Measurements from ENCODE around the gene TTC7B. TPM values are rescaled to one million over a fixed set of nuclear protein-coding genes. Genes with fewer than 3 reads are reported as not detected.

Gene TTC7B
- total and polyA plus RNA-seq, 2 donors (not counting 1 experiment from before 2014, with no cell fraction given): 0.36 to 3.2 TPM

GRCh38 chr14:90567191-90567590, 249.0 kb downstream of the TTC7B start:
- ATAC-seq (ENCODE audit: low read depth) (no peak), DNase-seq (no peak)
- H3K4me1 Mint-ChIP-seq: no peaks in the 10 kb centered on the region
- no peak overlapping the region for H3K27ac Mint-ChIP-seq
- Histone ChIP-seq H3K79me2 (ENCODE audit: control insufficient read depth, insufficient read depth, low read length) (no peaks in the 10 kb centered on the region), H2AFZ (ENCODE audit: insufficient read depth, low read depth, low read length, poor library complexity, severe bottlenecking) (no peak overlapping the region), H4K20me1 (ENCODE audit: control insufficient read depth, insufficient read depth, low read length, poor library complexity, severe bottlenecking) (no peaks in the 10 kb centered on the region), H3K36me3 (replicated peaks in 1 of 2; ENCODE audit: control extremely low read depth in 1 of 2, control insufficient read depth in 1 of 2, extremely low read depth in 1 of 2, insufficient read depth in 2 of 2, low read length in 1 of 2) (no peaks in the 10 kb centered on the region), H3K9me3 (ENCODE audit: control extremely low read depth in 1 of 3, control insufficient read depth in 2 of 3, insufficient read depth in 1 of 3, low read length in 2 of 3) (no peaks in the 10 kb centered on the region), H3K27ac (ENCODE audit: low read length in 2 of 2) (no peak overlapping the region), H3K4me2 (replicated peaks; ENCODE audit: low read depth, low read length, poor library complexity, severe bottlenecking) (no peak overlapping the region), H3K27me3 (replicated peaks in 1 of 4; ENCODE audit: control extremely low read depth in 1 of 4, control insufficient read depth in 3 of 4, insufficient read depth in 4 of 4, low read length in 3 of 4) (no peaks in the 10 kb centered on the region), H3K9ac (ENCODE audit: low read length) (no peak overlapping the region), H3K4me3 (ENCODE audit: control extremely low read depth in 1 of 5, extremely low read depth in 1 of 5, insufficient read depth in 1 of 5, low read depth in 2 of 5, low read length in 4 of 5) (no peak overlapping the region), H3K4me1 (ENCODE audit: control insufficient read depth in 2 of 2, insufficient read depth in 2 of 2, low read length in 2 of 2) (no peaks in the 10 kb centered on the region)
- no peak for TF ChIP-seq EZH2 (IDR thresholded peaks at IDR 0.05; ENCODE audit: borderline replicate concordance, insufficient read depth, low read depth, low read length, poor library complexity, severe bottlenecking)
- TF ChIP-seq CTCF (IDR thresholded peaks at IDR 0.05): no peak
- H3K4me3 Mint-ChIP-seq: no peak overlapping the region
- intact Hi-C loops (cut with micrococcal nuclease): no loop called here
- 95% methylated on average over 9 of the region's 11 CpGs for WGBS (ENCODE audit: insufficient coverage)
- H3K27me3 Mint-ChIP-seq: no peaks in the 10 kb centered on the region
- ChIA-PET CTCF (no interaction called here), POLR2A (no interaction called here)
- no peaks in the 10 kb centered on the region for H3K9me3 Mint-ChIP-seq (ENCODE audit: insufficient read depth)

- CTCF ChIA-PET: no interaction called here
- H3K9me3 Mint-ChIP-seq (ENCODE audit: insufficient read depth): no peaks in the 10 kb centered on the region
Observed at GRCh38 chr14:90566481-90566880, 249.7 kb downstream of the TTC7B start.

More at GRCh38 chr14:90566481-90566880, 249.7 kb downstream of the TTC7B start:
- Histone ChIP-seq H3K9me3 (ENCODE audit: control extremely low read depth in 1 of 3, control insufficient read depth in 2 of 3, insufficient read depth in 1 of 3, low read length in 2 of 3) (no peaks in the 10 kb centered on the region), H2AFZ (ENCODE audit: insufficient read depth, low read depth, low read length, poor library complexity, severe bottlenecking) (no peak overlapping the region), H3K4me3 (ENCODE audit: control extremely low read depth in 1 of 5, extremely low read depth in 1 of 5, insufficient read depth in 1 of 5, low read depth in 2 of 5, low read length in 4 of 5) (no peak overlapping the region), H3K36me3 (replicated peaks in 1 of 2; ENCODE audit: control extremely low read depth in 1 of 2, control insufficient read depth in 1 of 2, extremely low read depth in 1 of 2, insufficient read depth in 2 of 2, low read length in 1 of 2) (no peaks in the 10 kb centered on the region), H3K9ac (ENCODE audit: low read length) (no peak overlapping the region), H3K27me3 (replicated peaks in 1 of 4; ENCODE audit: control extremely low read depth in 1 of 4, control insufficient read depth in 3 of 4, insufficient read depth in 4 of 4, low read length in 3 of 4) (no peaks in the 10 kb centered on the region), H3K4me1 (ENCODE audit: control insufficient read depth in 2 of 2, insufficient read depth in 2 of 2, low read length in 2 of 2) (no peaks in the 10 kb centered on the region), H3K4me2 (replicated peaks; ENCODE audit: low read depth, low read length, poor library complexity, severe bottlenecking) (no peak overlapping the region), H3K79me2 (ENCODE audit: control insufficient read depth, insufficient read depth, low read length) (no peaks in the 10 kb centered on the region), H3K27ac (ENCODE audit: low read length in 2 of 2) (no peak overlapping the region), H4K20me1 (ENCODE audit: control insufficient read depth, insufficient read depth, low read length, poor library complexity, severe bottlenecking) (no peaks in the 10 kb centered on the region)
- DNase-seq (no peak), ATAC-seq (ENCODE audit: low read depth) (no peak)
- Mint-ChIP-seq H3K4me1 (no peaks in the 10 kb centered on the region), H3K27me3 (no peaks in the 10 kb centered on the region), H3K27ac (no peak overlapping the region), H3K4me3 (no peak overlapping the region)
- 79% methylated on average over 4 of the region's 4 CpGs for WGBS (ENCODE audit: insufficient coverage)
- POLR2A ChIA-PET: no interaction called here
- no peak for TF ChIP-seq EZH2 (IDR thresholded peaks at IDR 0.05; ENCODE audit: borderline replicate concordance, insufficient read depth, low read depth, low read length, poor library complexity, severe bottlenecking)
- TF ChIP-seq CTCF (IDR thresholded peaks at IDR 0.05): no peak
- intact Hi-C loops (cut with micrococcal nuclease): no loop called here
